Stimulated activated naive B cell treated with anti-CD40 and anti-IgM and Interleukin-4, amounts not matched to agents 10 μg/mL and 1 μg/mL and 100 μg/mL, for 72 hours (primary cell): ENCODE data around the gene ANKRD53.
A peak's percentile ranks its signal among the peaks of the same experiment; 100 is the strongest.
"Not testable (repeated sequence)": the region's sequence is repeated elsewhere in the genome, so short reads cannot be mapped to it uniquely, and the experiment has no call there.

Source experiments
- ATAC-seq, 2 donors: fragments of 150-1000 bp; cut with Tn5 transposase; replicated peaks; 2 replicates each; pipeline ENCODE4 v1.10.0; 2021; ENCODE audit warnings: moderate library complexity in 1 of 2
- DNase-seq: peaks from one replicate; pipeline ENCODE4 v3.0.0; 2021
- H3K27ac Mint-ChIP-seq: one replicate; pipeline ENCODE4 v1.8.0; 2022; ENCODE audit warnings: mild to moderate bottlenecking, mixed read lengths
- H3K27me3 Mint-ChIP-seq, 2 donors: one replicate each; pipeline ENCODE4 v1.8.0; 2022; ENCODE audit warnings: mixed read lengths in 2 of 2
- H3K36me3 Mint-ChIP-seq, 2 donors: one replicate each; pipeline ENCODE4 v1.8.0; 2022; ENCODE audit warnings: mixed read lengths in 2 of 2, mild to moderate bottlenecking in 1 of 2
- H3K4me1 Mint-ChIP-seq, 2 donors: one replicate each; pipeline ENCODE4 v1.8.0; 2022; ENCODE audit warnings: mixed read lengths in 2 of 2, mild to moderate bottlenecking in 1 of 2
- H3K4me3 Mint-ChIP-seq, 2 donors: one replicate each; pipeline ENCODE4 v1.8.0; 2022; ENCODE audit warnings: mild to moderate bottlenecking in 2 of 2, mixed read lengths in 2 of 2, moderate library complexity in 1 of 2
- H3K9me3 Mint-ChIP-seq, 2 donors: one replicate each; pipeline ENCODE4 v1.8.0; 2022; ENCODE audit warnings: mixed read lengths in 2 of 2, mild to moderate bottlenecking in 1 of 2

ANKRD53 gene

DNA sequence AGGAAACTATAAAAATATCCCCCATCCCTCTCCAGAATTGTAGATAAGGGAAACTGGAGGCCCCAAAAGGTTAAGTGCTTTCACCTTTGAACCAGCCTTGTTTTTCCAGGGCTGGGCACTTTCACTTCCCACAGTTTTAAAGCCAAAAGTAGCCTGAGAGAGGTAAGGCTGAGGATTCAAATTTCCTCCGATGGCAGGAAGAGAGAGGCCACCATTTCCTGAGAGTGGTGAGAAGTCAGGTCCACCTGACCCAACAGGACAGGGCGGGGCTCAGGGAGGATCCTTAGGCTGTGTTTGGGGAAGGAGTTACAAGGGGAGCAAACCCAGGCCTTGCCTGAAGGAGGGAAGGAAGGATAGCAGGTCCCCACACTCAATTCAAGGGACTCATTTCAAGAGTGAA is 20.9 kb downstream of the ANKRD53 start:
- H3K9me3 Mint-ChIP-seq, result no peaks in the 10 kb centered on the region
- peaks cover 0 to 10% of the 10 kb centered on the region in 2 donors for H3K27me3 Mint-ChIP-seq
- no peak overlapping the region for H3K27ac Mint-ChIP-seq
- peaks cover 13 to 32% of the 10 kb centered on the region in 2 donors for H3K4me1 Mint-ChIP-seq
- no peak overlapping the region for H3K4me3 Mint-ChIP-seq
- DNase-seq (no peak), ATAC-seq (no peak)
- H3K36me3 Mint-ChIP-seq, result no peaks in the 10 kb centered on the region

DNA sequence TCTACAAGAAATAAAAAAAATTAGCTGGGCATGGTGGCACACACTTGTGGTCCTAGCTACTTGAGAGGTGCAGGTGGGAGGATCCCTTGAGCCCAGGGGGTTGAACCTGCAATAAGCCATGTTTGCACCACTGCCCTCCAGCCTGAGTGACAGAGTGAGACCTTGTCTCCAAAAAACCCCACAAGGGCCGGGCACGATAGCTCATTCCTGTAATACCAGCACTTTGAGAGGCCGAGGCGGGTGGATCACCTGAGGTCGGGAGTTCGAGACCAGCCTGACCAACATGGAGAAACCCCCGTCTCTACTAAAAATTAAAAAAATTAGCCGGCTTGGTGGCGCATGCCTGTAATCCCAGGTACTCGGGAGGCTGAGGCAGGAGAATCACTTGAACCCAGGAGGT is 21.5 kb downstream of the ANKRD53 start:
- not testable (repeated sequence) for H3K4me3 Mint-ChIP-seq, H3K27ac Mint-ChIP-seq, H3K9me3 Mint-ChIP-seq, ATAC-seq, H3K36me3 Mint-ChIP-seq, DNase-seq
- H3K27me3 Mint-ChIP-seq, result peaks cover 0 to 10% of the 10 kb centered on the region in 2 donors
- H3K4me1 Mint-ChIP-seq, result peaks cover 13 to 31% of the 10 kb centered on the region in 2 donors

DNA sequence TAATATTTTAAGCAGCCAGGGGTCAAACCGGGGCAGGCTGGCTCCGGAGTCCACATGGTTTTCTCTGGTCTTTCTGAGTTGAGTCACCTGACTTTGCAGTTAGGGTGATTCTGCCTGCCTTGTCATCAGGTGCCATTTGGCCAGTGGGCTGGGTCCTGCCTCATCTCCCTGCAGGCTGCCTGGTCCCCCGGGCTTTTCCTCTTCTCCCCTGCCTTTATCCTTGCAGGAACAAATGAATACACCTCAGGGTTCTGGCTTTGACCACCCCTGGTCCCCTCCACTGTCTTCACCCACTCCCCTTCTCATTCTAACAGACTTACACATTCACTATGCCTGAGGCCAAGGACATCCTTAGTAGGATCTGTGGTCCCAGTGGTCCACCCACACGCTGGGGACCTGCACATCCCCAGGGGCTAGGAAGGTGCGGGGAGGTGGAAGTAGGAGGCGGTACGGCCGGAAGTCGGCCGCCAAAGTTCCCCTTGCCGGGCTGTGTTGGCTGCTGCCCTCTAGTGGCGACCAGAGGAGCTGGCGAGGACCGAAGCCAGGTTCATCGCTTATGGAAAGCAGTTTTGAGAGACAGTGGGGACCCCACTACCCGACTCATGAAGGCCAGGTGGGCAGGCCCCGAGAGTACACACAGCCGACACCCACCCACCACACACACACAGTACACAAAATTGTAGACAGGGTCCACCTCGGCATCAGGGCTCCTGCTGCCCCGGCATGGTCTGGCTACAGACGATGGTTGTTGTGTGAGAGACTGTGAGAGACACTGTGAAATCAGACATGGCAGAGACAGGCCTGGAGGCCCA is 22.6 kb downstream of the ANKRD53 start:
- peak; percentile 72 for DNase-seq

DNA sequence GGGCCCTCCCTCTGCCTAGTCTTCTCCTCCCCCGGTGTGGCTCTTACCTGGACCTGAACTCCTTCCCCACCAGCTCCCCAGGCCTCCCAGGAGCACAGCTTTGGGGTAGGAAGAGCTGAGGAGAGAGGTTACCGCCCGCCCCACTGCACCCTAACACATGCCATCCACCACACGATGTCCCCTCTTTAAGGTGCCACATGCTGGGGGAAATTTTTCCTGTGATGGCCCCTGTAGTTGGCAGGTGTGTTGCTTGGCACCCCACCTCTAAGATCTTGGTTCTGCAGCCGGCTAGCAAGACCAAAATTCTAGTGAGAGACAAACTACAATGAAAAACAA is 23.1 kb downstream of the ANKRD53 start:
- H3K27me3 Mint-ChIP-seq, result peaks cover 0 to 18% of the 10 kb centered on the region in 2 donors
- H3K9me3 Mint-ChIP-seq, result no peaks in the 10 kb centered on the region
- ATAC-seq (no peak), DNase-seq (no peak)
- H3K36me3 Mint-ChIP-seq, result no peaks in the 10 kb centered on the region
- H3K27ac Mint-ChIP-seq, result no peak overlapping the region
- no peak overlapping the region for H3K4me3 Mint-ChIP-seq
- H3K4me1 Mint-ChIP-seq, result peaks cover 8 to 19% of the 10 kb centered on the region in 2 donors

More for the DNA sequence above, 22.6 kb downstream of the ANKRD53 start:
- Mint-ChIP-seq H3K4me3 (peak overlapping the region; percentile 81), H3K4me1 (peaks cover 8 to 21% of the 10 kb centered on the region in 2 donors), H3K27ac (peak overlapping the region; percentile 91), H3K9me3 (no peaks in the 10 kb centered on the region), H3K27me3 (peaks cover 0 to 17% of the 10 kb centered on the region in 2 donors), H3K36me3 (no peaks in the 10 kb centered on the region)
- ATAC-seq, result peak; percentile 94 to 96

DNA sequence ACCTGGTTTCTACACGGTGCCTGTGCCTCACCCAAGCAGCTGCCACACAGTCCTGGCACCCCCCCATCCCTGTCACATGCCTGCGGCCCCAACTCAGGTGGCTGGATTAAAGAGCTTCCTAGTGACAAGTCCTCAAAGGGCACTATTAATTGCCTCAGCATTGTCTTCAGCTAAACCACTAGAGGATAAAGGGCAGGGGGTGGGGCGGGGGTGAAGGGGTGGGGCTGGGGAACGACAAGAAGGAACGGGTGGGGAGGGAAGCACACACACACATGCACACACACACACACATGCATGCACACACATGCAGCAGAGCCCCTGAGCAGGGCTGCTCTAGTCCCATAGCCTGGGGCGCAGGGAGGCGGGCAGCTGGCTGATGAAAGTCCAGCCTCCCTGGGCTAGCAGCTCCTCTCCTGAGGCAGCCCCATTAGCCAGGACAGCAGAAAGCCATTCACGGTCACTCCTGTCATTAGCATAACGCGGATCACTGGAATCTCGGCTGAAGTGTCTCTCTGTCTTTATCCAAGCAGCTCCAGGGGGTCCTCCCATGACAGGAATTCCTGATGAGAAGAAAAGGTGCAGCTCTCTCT is 23.6 kb downstream of the ANKRD53 start:
- DNase-seq, result no peak
- H3K4me1 Mint-ChIP-seq, result peaks cover 8 to 19% of the 10 kb centered on the region in 2 donors
- H3K36me3 Mint-ChIP-seq, result no peaks in the 10 kb centered on the region
- H3K4me3 Mint-ChIP-seq, result no peak overlapping the region
- peaks cover 0 to 18% of the 10 kb centered on the region in 2 donors for H3K27me3 Mint-ChIP-seq
- peak overlapping the region; percentile 42 for H3K27ac Mint-ChIP-seq
- H3K9me3 Mint-ChIP-seq, result no peaks in the 10 kb centered on the region
- no peak for ATAC-seq

DNA sequence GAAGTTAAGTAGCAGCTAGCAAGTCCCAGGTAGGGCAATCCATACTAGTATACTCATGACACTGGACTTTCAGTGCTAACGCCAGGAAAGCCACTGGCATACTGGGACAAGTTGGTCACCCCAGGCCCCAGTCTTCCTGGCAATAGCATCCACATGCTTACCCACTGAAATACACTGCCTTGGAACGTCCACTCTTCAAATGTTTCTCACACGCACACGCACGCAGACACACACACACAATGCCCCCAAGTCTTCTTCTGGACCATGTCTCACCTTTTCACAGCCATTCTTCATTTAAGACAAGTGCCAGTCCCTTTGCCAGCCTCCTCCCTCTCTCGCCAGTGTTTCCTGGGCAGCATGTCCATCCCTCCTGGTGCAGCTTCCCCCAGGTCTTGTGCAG is 25.0 kb downstream of the ANKRD53 start:
- Mint-ChIP-seq H3K4me3 (no peak overlapping the region), H3K9me3 (no peaks in the 10 kb centered on the region), H3K27me3 (peaks cover under 1 to 18% of the 10 kb centered on the region in 2 donors), H3K4me1 (peaks cover 8 to 19% of the 10 kb centered on the region in 2 donors), H3K36me3 (no peaks in the 10 kb centered on the region), H3K27ac (no peak overlapping the region)
- DNase-seq (no peak), ATAC-seq (no peak)

DNA sequence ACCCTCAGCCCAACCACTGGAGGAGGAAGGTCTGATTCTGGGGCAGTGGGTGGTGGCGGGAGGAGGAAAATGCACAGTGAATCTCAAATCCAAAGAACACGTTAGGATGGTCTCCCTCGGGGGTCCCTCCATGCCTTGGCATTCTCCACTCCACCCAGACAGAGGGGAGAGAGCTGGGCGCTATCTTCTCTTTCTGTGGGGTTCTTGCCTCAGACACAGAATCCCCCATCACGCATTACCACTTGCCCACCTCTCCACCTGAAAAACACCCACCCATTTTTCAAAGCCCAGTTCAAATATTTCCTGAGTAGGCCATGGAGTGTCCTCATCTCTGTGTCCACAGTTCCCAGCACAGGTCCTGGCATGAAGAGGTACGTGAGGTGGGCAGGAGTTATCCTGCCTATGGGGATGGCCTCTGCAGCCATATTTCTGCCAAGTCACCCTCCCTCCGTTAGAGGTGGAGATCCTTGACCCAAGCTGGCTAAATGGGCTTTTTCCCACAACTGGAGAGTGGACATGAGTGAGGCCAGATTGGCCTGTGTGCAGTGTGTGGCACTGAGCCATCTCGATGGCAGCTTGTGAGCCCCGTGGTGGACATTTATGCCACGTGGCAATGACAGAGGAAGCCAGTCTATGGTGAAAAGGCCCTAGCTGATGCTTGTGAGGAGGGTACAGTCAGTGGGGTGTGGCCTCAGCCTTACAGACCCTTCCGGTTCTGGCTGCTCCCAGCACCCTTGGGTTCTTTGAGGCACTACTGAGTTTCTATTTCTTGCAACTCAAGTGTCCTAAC is 25.7 kb downstream of the ANKRD53 start:
- no peak for DNase-seq
- no peaks in the 10 kb centered on the region for H3K9me3 Mint-ChIP-seq
- no peaks in the 10 kb centered on the region for H3K36me3 Mint-ChIP-seq
- H3K27me3 Mint-ChIP-seq, result peaks cover 5 to 26% of the 10 kb centered on the region in 2 donors
- peaks cover 8 to 19% of the 10 kb centered on the region in 2 donors for H3K4me1 Mint-ChIP-seq
- H3K4me3 Mint-ChIP-seq, result no peak overlapping the region
- H3K27ac Mint-ChIP-seq, result no peak overlapping the region
- no peak for ATAC-seq

DNA sequence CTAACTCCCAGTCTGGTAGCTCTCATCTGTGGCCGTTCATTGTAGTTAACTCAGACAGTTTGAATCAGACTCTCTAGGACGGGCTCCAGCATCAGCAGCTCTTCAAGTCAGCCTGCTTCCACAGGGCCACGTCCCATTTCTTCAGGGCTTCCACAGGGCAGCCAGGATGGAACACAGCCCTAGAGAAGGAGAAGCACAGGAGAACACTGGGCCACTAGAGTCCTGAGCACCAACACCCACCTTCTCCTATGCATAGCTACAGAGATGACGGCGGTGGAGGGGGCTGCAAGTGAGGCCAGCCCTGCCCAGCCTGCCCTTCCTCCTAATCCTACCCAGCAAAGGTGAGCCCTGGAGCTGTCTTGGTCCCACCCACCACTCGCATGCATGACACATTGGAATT is 26.4 kb downstream of the ANKRD53 start:
- Mint-ChIP-seq H3K27ac (no peak overlapping the region), H3K4me3 (no peak overlapping the region)

DNA sequence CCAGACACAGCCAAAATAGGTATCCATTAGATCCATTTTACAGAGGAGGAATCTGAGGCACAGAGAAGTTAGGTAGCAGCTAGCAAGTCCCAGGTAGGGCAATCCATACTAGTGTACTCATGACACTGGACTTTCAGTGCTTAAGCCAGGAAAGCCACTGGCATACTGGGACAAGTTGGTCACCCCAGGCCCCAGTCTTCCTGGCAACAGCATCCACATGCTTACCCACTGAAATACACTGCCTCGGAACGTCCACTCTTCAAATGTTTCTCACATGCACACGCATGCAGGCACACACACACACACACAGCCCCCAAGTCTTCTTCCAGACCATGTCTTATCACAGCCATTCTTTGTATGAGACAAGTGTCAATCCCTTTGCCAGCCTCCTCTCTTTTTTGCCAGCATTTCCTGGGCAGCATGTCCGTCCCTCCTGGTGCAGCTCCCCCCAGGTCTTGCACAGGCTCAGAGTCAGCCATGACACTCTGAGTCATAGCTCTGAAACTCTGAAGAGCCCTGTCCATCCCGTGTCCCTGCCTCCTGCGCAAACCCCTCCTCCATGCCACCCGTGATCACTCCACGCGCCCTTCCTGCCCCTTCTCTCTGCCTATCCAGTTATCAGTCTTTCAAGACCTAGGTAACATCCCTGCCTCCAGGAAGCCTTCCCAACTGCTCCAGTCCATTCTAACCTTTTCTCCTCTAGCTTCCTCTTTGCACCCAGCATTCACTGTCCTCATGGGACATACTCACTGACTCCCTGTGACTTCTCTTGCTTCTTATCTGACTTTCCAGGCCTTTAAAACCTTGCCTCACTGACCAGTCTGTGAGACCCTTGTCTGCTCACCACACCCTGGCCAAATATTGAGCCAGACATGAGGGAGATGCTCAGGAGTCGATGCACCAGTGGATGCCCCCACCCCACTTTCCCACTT is 27.1 kb downstream of the ANKRD53 start:
- Mint-ChIP-seq H3K27ac (no peak overlapping the region), H3K4me3 (no peak overlapping the region), H3K27me3 (peaks cover 15 to 36% of the 10 kb centered on the region in 2 donors), H3K9me3 (peaks cover 0 to 3% of the 10 kb centered on the region in 2 donors), H3K4me1 (peaks cover 6 to 12% of the 10 kb centered on the region in 2 donors), H3K36me3 (no peaks in the 10 kb centered on the region)
- no peak for DNase-seq
- no peak for ATAC-seq

More for the DNA sequence above, 26.4 kb downstream of the ANKRD53 start:
- H3K27me3 Mint-ChIP-seq, result peaks cover 9 to 30% of the 10 kb centered on the region in 2 donors
- H3K9me3 Mint-ChIP-seq, result peaks cover 0 to 1% of the 10 kb centered on the region in 2 donors
- ATAC-seq (no peak), DNase-seq (no peak)
- no peaks in the 10 kb centered on the region for H3K36me3 Mint-ChIP-seq
- H3K4me1 Mint-ChIP-seq, result peaks cover 6 to 12% of the 10 kb centered on the region in 2 donors

DNA sequence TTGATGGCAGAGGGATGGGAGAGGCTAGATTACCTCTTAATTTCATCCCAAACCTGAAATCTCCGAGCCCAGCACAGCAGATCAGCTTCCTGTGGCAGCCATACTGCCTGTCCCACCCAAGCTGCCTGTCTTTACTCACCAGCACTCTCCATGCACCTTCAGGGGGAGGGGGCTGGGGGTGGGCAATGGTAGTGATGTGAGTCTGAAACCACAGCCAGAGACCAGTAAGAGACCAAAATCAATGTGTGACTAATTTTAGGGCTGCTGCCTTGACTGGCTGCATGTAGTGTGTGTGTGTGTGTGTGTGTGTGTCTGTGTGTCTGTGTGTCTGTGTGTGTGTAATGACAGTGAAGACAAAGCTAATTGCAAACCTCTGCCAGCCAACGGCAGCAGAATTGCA is 27.9 kb downstream of the ANKRD53 start:
- Mint-ChIP-seq H3K36me3 (no peaks in the 10 kb centered on the region), H3K27me3 (peaks cover 19 to 41% of the 10 kb centered on the region in 2 donors), H3K27ac (no peak overlapping the region), H3K4me3 (no peak overlapping the region), H3K9me3 (peaks cover 0 to 3% of the 10 kb centered on the region in 2 donors), H3K4me1 (peaks cover under 1 to 6% of the 10 kb centered on the region in 2 donors)
- ATAC-seq (no peak), DNase-seq (no peak)

DNA sequence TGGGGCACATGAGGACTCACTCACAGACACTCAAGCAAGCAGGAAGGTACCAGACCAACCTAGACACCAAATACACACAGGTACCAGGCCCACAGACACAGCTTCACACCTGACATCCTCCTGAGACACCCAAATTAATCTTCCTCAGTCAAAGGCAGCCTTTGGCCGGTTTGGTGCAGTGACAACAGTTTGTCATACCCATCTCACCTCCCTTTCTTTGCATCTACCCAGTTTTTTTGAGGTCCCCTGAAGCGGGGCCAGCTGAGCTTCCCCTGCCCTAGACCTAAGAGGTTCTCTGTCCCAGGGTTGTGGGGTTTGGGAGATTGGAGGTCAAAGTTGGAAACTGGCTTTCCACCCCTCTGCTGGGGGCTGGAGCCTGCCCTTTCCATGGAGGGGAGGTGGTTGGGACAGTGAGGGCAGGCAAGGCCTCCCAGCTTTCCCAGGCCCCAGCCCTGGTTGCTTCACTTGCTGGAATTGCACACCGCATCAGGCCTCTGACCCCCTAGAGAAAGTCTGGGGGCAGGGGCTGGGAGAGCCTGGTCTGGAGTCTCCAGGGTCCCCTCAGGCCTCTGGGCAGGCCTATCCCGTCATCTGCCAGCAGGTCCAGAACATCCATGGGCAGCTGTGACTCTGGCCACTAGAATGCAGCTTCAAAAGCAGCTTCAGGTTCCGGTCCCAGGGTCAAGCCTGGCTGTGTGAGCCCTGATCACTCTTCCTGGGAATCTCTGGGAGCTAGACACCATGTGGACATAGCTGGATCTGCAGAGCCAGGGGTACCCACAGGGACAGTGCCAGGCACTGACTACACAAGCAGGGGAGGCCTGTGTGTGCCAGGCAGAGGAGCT is 28.7 kb downstream of the ANKRD53 start:
- Mint-ChIP-seq H3K27me3 (peaks cover 24 to 47% of the 10 kb centered on the region in 2 donors), H3K4me3 (no peak overlapping the region), H3K27ac (no peak overlapping the region), H3K9me3 (peaks cover 0 to 3% of the 10 kb centered on the region in 2 donors), H3K4me1 (no peaks in the 10 kb centered on the region), H3K36me3 (no peaks in the 10 kb centered on the region)
- no peak for DNase-seq
- ATAC-seq, result no peak

DNA sequence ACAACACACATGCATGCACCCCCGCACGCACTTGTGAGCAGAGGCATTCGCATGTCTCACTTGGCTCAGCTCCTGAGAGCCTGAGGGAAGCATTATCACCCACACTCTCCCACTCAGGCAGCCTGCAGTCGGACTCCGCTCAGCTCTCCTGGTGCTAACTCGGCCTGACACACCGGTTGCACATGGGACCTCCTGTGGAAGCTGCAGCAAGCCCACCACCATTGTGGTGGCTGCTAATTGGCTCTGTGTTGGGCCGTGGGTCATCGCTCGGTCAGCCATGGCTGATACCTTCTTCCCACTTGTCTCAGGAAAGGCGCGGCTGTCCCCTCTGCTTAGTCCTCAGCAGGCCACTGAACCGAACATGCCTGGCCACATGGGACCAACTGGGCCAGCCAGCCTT is 29.9 kb downstream of the ANKRD53 start:
- Mint-ChIP-seq H3K4me1 (no peaks in the 10 kb centered on the region), H3K27me3 (peaks cover 24 to 47% of the 10 kb centered on the region in 2 donors), H3K36me3 (no peaks in the 10 kb centered on the region), H3K4me3 (no peak overlapping the region), H3K27ac (no peak overlapping the region), H3K9me3 (peaks cover 0 to 3% of the 10 kb centered on the region in 2 donors)
- DNase-seq (no peak), ATAC-seq (no peak)

DNA sequence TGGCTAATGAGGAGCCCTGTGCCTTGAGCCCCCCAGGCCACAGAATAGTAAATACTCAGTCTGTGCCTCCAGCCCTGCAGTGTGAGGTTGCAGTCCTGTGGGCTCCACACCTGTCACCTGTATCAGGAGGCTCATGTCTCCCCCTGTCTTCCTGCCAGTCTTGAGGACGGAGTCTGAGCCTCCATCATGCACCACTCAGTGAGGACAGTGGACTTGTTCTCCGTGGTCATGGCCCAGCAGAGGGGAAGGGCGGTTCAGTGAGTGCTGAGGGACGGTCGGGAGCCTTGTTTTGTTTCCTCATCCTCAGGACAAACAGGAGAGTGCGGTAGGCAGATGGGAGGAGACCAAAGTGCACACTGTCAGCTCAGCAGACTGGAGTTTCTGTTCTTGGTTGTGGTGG is 33.4 kb downstream of the ANKRD53 start:
- DNase-seq, H3K4me3 Mint-ChIP-seq, H3K9me3 Mint-ChIP-seq, H3K36me3 Mint-ChIP-seq, ATAC-seq, H3K4me1 Mint-ChIP-seq, H3K27ac Mint-ChIP-seq: not testable (repeated sequence)
- H3K27me3 Mint-ChIP-seq, result peaks cover 24 to 29% of the 10 kb centered on the region in 2 donors
